Sigmoid colon (tissue), 4 donors: ENCODE results near the gene F13B.
"Not testable (repeated sequence)": the region's sequence is repeated elsewhere in the genome, so short reads cannot be mapped to it uniquely, and the experiment has no call there.

Experiments used
- CTCF ChIP-seq, 4 experiments: fragments of 450-650 bp in 3 of 4; fragments of 200-600 bp in 1 of 4; IDR thresholded peaks; one replicate each; pipeline ENCODE4 v1.5.1; 2016 to 2019; ENCODE audit warnings: antibody characterized with exemption in 4 of 4, mild to moderate bottlenecking in 3 of 4, moderate library complexity in 2 of 4
- POLR2A ChIP-seq, 2 donors: fragments of 450-650 bp; IDR thresholded peaks; one replicate each; pipeline ENCODE4 v1.6.1; 2016; ENCODE audit warnings: antibody characterized with exemption in 2 of 2, mild to moderate bottlenecking in 2 of 2, moderate library complexity in 2 of 2
- POLR2AphosphoS5 ChIP-seq, 4 donors: sonication (generic); formaldehyde crosslinking; IDR thresholded peaks; one replicate each; pipeline ENCODE4 v1.6.1; 2017; ENCODE audit warnings: antibody characterized with exemption in 4 of 4

- not testable (repeated sequence) for TF ChIP-seq POLR2AphosphoS5, CTCF, POLR2A (IDR thresholded peaks at IDR 0.05)
Observed at GRCh38 chr1:197096971-197097370, 29.9 kb upstream of the F13B start.
